ENCODE measurements around the gene RGSL1. TPM values are rescaled to one million over a fixed set of nuclear protein-coding genes. Genes with fewer than 3 reads are reported as not detected.

Gene RGSL1
- total and polyA plus RNA-seq, 9 of the 15 experiments (the other 6 are each of a cell fraction or from before 2014, with no cell fraction given): 0.03 TPM; not detected in 8

DNA sequence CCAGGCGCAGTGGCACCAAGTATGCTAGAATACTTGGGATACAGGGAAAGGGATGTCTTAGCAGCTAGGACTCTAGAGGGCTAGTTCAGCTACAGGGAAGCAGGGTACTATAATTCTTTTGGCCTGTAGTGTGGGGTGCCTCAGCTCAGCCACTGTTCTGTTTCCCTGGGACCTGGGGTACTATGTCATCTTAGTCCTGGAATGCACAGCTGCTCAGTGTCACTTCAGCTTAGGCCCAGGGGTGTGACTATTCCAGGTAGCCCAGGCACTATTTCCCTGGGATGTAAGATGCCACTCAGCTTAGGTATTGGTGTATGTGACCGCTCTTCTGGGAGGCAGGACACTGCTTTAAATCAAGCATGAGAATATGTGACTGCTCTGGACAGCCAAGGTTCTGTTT lies 34.1 kb downstream of the RGSL1 start:
- Histone ChIP-seq H4K20me1 (replicated peaks; ENCODE audit: control insufficient read depth, insufficient read depth, low read length) (no peaks in the 10 kb centered on the region), H3K9me3 (replicated peaks; ENCODE audit: control insufficient read depth, insufficient read depth, low read depth, low read length) (no peaks in the 10 kb centered on the region), H3K9me1 (ENCODE audit: control insufficient read depth, insufficient read depth, low read length) (no peaks in the 10 kb centered on the region), H3K4me2 (ENCODE audit: insufficient read depth, low read length) (no peak overlapping the region), H3K27ac (ENCODE audit: extremely low read depth, low read depth, low read length) (no peak overlapping the region), H2AFZ (ENCODE audit: low read depth, low read length) (no peak overlapping the region), H3K9ac (ENCODE audit: insufficient read depth in 1 of 2, low read depth in 2 of 2, low read length in 2 of 2) (no peak overlapping the region), H3K4me3 (no peak overlapping the region), H3K36me3 (ENCODE audit: control insufficient read depth, insufficient read depth, low read length) (no peaks in the 10 kb centered on the region), H3K27me3 (ENCODE audit: control insufficient read depth in 2 of 2, insufficient read depth in 2 of 2, low read length in 2 of 2) (peaks cover 7 to 19% of the 10 kb centered on the region in 2 experiments; a peak in 3 of 5 replicates), H3K79me2 (ENCODE audit: control insufficient read depth, insufficient read depth, low read length) (no peaks in the 10 kb centered on the region), H3K4me1 (replicated peaks in 1 of 2; ENCODE audit: control insufficient read depth in 2 of 2, insufficient read depth in 2 of 2, low read length in 2 of 2) (no peaks in the 10 kb centered on the region)
- WGBS (ENCODE audit: insufficient coverage, low coverage, missing lambda C conversion rate): 0% methylated on average over 2 of the region's 2 CpGs
- POLR2A ChIA-PET: interaction anchor here (0.5 to 1.4 kb wide), 2 partner anchors 332 to 579 kb away, joined by 3 to 5 read pairs; no protein-coding TSS in a partner anchor
- DNase-seq (ENCODE audit: extremely low read depth in 1 of 4, low spot score in 3 of 4) (no peak), FAIRE-seq (no peak), ATAC-seq (peak; percentile 26; the same call in 2 of the 3 replicates)
- in situ Hi-C loops (cut with MboI) (no loop called here), intact Hi-C loops (cut with micrococcal nuclease) (no loop called here)
- no peak for TF ChIP-seq HNRNPL (IDR thresholded peaks at IDR 0.05; ENCODE audit: low read depth, low read length)
- TF ChIP-seq TARDBP (IDR thresholded peaks at IDR 0.05): no peak
- TF ChIP-seq, protein P1, sequence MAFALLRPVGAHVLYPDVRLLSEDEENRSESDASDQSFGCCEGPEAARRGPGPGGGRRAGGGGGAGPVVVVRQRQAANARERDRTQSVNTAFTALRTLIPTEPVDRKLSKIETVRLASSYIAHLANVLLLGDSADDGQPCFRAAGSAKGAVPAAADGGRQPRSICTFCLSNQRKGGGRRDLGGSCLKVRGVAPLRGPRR (CRISPR knock-in tag; IDR thresholded peaks at IDR 0.05): no peak
- TF ChIP-seq, protein P2, sequence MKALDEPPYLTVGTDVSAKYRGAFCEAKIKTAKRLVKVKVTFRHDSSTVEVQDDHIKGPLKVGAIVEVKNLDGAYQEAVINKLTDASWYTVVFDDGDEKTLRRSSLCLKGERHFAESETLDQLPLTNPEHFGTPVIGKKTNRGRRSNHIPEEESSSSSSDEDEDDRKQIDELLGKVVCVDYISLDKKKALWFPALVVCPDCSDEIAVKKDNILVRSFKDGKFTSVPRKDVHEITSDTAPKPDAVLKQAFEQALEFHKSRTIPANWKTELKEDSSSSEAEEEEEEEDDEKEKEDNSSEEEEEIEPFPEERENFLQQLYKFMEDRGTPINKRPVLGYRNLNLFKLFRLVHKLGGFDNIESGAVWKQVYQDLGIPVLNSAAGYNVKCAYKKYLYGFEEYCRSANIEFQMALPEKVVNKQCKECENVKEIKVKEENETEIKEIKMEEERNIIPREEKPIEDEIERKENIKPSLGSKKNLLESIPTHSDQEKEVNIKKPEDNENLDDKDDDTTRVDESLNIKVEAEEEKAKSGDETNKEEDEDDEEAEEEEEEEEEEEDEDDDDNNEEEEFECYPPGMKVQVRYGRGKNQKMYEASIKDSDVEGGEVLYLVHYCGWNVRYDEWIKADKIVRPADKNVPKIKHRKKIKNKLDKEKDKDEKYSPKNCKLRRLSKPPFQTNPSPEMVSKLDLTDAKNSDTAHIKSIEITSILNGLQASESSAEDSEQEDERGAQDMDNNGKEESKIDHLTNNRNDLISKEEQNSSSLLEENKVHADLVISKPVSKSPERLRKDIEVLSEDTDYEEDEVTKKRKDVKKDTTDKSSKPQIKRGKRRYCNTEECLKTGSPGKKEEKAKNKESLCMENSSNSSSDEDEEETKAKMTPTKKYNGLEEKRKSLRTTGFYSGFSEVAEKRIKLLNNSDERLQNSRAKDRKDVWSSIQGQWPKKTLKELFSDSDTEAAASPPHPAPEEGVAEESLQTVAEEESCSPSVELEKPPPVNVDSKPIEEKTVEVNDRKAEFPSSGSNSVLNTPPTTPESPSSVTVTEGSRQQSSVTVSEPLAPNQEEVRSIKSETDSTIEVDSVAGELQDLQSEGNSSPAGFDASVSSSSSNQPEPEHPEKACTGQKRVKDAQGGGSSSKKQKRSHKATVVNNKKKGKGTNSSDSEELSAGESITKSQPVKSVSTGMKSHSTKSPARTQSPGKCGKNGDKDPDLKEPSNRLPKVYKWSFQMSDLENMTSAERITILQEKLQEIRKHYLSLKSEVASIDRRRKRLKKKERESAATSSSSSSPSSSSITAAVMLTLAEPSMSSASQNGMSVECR (CRISPR knock-in tag; IDR thresholded peaks at IDR 0.05): no peak
- no peak for TF ChIP-seq EHMT2 (IDR thresholded peaks at IDR 0.05)
- TF ChIP-seq ZNF197 (CRISPR knock-in tag; IDR thresholded peaks at IDR 0.05; ENCODE audit: low read depth): no peak
- no TSS peak for BruUV-seq (replicated peaks)
- CTCF ChIA-PET (ENCODE audit: low intra/inter-chr PET ratio): no interaction called here
